ENCODE measurements around the gene INPP4B. TPM values are rescaled to one million over a fixed set of nuclear protein-coding genes. Genes with fewer than 3 reads are reported as not detected.

Gene INPP4B
- total and polyA plus RNA-seq, 2 donors, result 2.3 to 7.8 TPM

DNA sequence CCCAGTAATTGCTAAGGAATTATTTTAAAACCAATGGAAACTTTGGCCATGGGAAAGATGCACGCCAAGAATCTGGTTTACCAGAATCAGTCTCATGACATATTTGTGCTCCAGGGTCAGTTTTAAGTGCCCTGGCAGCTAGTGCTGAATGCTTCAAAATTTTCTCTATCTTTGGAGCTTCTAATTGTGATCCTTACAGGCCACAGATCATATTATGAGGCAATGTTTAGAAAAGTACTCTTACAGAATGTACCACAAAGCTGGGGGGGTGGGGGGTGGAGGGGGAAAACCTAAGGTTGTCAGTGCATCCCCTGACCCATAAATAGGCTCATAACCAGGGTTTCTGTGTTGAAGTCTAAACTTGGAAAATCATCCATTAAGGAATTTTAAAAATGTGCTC lies 514.5 kb downstream of the INPP4B start:
- Histone ChIP-seq H3K27me3 (ENCODE audit: control insufficient read depth in 2 of 2, insufficient read depth in 1 of 2, low read length in 1 of 2) (no peaks in the 10 kb centered on the region), H3K4me3 (ENCODE audit: low read length in 2 of 2) (no peak overlapping the region), H3K27ac (ENCODE audit: low read depth in 1 of 2, low read length in 1 of 2) (no peak overlapping the region), H3K9me3 (ENCODE audit: control insufficient read depth in 2 of 2, insufficient read depth in 1 of 2, low read length in 1 of 2) (peaks cover 0 to 9% of the 10 kb centered on the region in 2 donors), H3K4me1 (ENCODE audit: control insufficient read depth in 2 of 2, insufficient read depth in 2 of 2, low read length in 2 of 2) (no peaks in the 10 kb centered on the region), H3K36me3 (ENCODE audit: control insufficient read depth in 2 of 2, insufficient read depth in 2 of 2, low read length in 1 of 2) (no peaks in the 10 kb centered on the region)
- 95% methylated on average over 1 of the region's 1 CpG for WGBS
- DNase-seq (ENCODE audit: low read depth in 6 of 9, low spot score in 9 of 9), result no peak

DNA sequence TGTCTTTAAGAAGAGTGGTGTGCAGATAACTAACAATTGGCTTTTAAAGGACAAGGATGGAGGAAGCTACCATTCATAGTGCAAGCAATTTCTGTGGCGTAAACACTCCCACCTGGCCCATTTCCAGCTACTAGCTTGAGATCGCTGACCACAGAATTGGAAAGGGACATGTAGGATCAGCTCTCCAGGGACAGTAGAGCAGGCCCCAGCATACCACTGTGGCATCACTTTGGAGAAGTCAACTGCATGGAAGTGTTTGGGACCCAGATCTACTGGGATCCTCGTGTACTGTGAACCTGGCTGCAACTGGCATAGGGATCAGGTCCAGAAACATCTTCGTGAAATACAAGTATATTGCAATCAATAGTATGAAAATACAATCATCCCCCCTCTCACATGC lies 515.0 kb downstream of the INPP4B start:
- Histone ChIP-seq H3K9me3 (ENCODE audit: control insufficient read depth in 2 of 2, insufficient read depth in 1 of 2, low read length in 1 of 2) (peaks cover 0 to 4% of the 10 kb centered on the region in 2 donors), H3K27ac (ENCODE audit: low read depth in 1 of 2, low read length in 1 of 2) (no peak overlapping the region), H3K4me1 (ENCODE audit: control insufficient read depth in 2 of 2, insufficient read depth in 2 of 2, low read length in 2 of 2) (no peaks in the 10 kb centered on the region), H3K27me3 (ENCODE audit: control insufficient read depth in 2 of 2, insufficient read depth in 1 of 2, low read length in 1 of 2) (no peaks in the 10 kb centered on the region), H3K36me3 (ENCODE audit: control insufficient read depth in 2 of 2, insufficient read depth in 2 of 2, low read length in 1 of 2) (no peaks in the 10 kb centered on the region), H3K4me3 (ENCODE audit: low read length in 2 of 2) (no peak overlapping the region)
- WGBS, result 98% methylated on average over 4 of the region's 4 CpGs
- no peak for DNase-seq (ENCODE audit: low read depth in 6 of 9, low spot score in 9 of 9)

DNA sequence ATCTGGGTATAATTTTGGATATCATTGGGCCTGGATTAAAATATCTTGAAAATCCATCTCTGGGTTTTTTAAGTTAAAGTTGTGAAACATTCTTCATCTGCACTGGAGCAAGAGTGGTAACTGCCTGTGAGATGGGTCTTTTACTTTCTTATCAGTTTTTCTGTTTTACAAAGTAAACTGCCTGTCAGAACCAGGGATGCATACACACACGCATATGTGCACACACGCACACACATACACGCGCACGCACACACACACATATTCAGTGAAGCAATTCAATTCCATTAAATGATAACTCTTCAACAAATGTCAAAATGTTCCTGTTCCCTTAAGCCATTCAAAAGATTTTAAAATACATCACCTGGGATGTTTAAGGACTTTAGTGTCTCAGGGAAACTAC lies 515.8 kb downstream of the INPP4B start:
- no peaks in the 10 kb centered on the region for H3K36me3 ChIP-seq (ENCODE audit: control insufficient read depth in 2 of 2, insufficient read depth in 2 of 2, low read length in 1 of 2)
- DNase-seq (ENCODE audit: low read depth in 6 of 9, low spot score in 9 of 9), result no peak
- H3K27me3 ChIP-seq (ENCODE audit: control insufficient read depth in 2 of 2, insufficient read depth in 1 of 2, low read length in 1 of 2), result no peaks in the 10 kb centered on the region
- no peaks in the 10 kb centered on the region for H3K4me1 ChIP-seq (ENCODE audit: control insufficient read depth in 2 of 2, insufficient read depth in 2 of 2, low read length in 2 of 2)
- H3K27ac ChIP-seq (ENCODE audit: low read depth in 1 of 2, low read length in 1 of 2), result no peak overlapping the region
- WGBS, result 98% methylated on average over 5 of the region's 5 CpGs
- no peak overlapping the region for H3K4me3 ChIP-seq (ENCODE audit: low read length in 2 of 2)
- no peaks in the 10 kb centered on the region for H3K9me3 ChIP-seq (ENCODE audit: control insufficient read depth in 2 of 2, insufficient read depth in 1 of 2, low read length in 1 of 2)

DNA sequence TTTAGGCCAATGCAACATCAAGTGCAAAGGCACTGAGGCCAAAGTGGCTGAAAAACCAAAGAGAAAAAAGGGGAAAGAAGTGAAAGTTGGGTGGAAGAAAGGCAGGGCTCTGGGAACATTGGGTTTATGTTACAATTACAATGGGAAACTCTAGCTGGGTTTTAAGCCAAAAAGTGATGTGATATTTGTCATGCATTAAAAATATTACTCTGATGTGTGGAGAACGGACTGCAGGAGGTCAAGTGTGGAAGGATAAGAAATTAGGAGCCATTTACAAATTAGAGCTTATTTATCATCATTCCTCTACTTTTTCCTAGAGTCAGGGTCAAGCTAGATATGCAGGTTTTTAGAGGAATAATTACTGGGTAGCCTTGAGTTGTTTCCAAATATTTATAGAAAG lies 516.8 kb downstream of the INPP4B start:
- Histone ChIP-seq H3K27me3 (ENCODE audit: control insufficient read depth in 2 of 2, insufficient read depth in 1 of 2, low read length in 1 of 2) (no peaks in the 10 kb centered on the region), H3K9me3 (ENCODE audit: control insufficient read depth in 2 of 2, insufficient read depth in 1 of 2, low read length in 1 of 2) (no peaks in the 10 kb centered on the region), H3K36me3 (ENCODE audit: control insufficient read depth in 2 of 2, insufficient read depth in 2 of 2, low read length in 1 of 2) (no peaks in the 10 kb centered on the region), H3K4me1 (ENCODE audit: control insufficient read depth in 2 of 2, insufficient read depth in 2 of 2, low read length in 2 of 2) (no peaks in the 10 kb centered on the region), H3K27ac (ENCODE audit: low read depth in 1 of 2, low read length in 1 of 2) (no peak overlapping the region), H3K4me3 (ENCODE audit: low read length in 2 of 2) (no peak overlapping the region)
- no peak for DNase-seq (ENCODE audit: low read depth in 6 of 9, low spot score in 9 of 9)
- 93% methylated on average over 1 of the region's 1 CpG for WGBS

DNA sequence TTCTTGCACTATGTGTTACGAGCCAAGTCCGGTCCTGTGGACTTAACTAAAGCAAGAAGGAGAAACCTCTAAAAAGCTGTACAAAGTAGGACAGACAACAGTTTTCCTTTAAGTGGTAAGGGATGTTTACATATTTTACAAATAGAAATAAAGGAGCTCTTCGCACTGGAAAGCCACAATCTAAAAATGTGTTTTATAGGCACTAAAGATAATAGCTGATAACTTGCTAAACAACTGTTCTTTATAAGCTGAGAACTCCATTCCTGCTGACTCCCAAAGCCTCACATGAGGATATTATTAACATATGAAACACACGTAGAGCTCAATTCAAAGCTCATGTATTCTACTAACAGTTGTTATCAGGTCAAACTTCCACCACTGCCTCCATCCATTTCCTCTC lies 519.9 kb downstream of the INPP4B start:
- DNase-seq (ENCODE audit: low read depth in 6 of 9, low spot score in 9 of 9), result no peak
- Histone ChIP-seq H3K27me3 (ENCODE audit: control insufficient read depth in 2 of 2, insufficient read depth in 1 of 2, low read length in 1 of 2) (no peaks in the 10 kb centered on the region), H3K4me1 (ENCODE audit: control insufficient read depth in 2 of 2, insufficient read depth in 2 of 2, low read length in 2 of 2) (no peaks in the 10 kb centered on the region), H3K9me3 (ENCODE audit: control insufficient read depth in 2 of 2, insufficient read depth in 1 of 2, low read length in 1 of 2) (no peaks in the 10 kb centered on the region), H3K4me3 (ENCODE audit: low read length in 2 of 2) (no peak overlapping the region), H3K27ac (ENCODE audit: low read depth in 1 of 2, low read length in 1 of 2) (no peak overlapping the region), H3K36me3 (ENCODE audit: control insufficient read depth in 2 of 2, insufficient read depth in 2 of 2, low read length in 1 of 2) (no peaks in the 10 kb centered on the region)
- WGBS, result 98% methylated on average over 4 of the region's 4 CpGs

DNA sequence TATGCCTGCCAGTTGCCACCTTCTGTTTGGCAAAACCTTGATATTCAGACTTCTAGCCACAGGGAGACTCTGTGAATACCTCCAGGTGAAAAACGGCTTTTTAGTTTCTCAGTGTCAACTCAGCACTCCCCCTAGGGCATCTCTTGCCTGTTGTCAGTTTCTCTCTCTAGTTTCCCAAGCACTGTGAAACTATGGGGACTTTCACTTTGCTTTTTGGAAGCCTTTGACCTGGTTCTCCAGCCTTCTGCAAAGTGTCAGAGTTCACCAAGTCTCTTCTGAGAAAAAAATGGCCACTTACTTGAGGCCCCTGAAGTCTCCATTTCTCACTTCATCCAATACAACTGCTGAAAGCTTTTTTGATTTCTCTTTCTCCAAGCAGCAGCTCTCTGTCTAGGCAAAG lies 521.5 kb downstream of the INPP4B start:
- H3K4me1 ChIP-seq (ENCODE audit: control insufficient read depth in 2 of 2, insufficient read depth in 2 of 2, low read length in 2 of 2), result no peaks in the 10 kb centered on the region
- no peak for DNase-seq (ENCODE audit: low read depth in 6 of 9, low spot score in 9 of 9)
- H3K4me3 ChIP-seq (ENCODE audit: low read length in 2 of 2), result no peak overlapping the region
- WGBS, result 90% methylated on average over 1 of the region's 1 CpG
- H3K36me3 ChIP-seq (ENCODE audit: control insufficient read depth in 2 of 2, insufficient read depth in 2 of 2, low read length in 1 of 2), result no peaks in the 10 kb centered on the region
- no peaks in the 10 kb centered on the region for H3K27me3 ChIP-seq (ENCODE audit: control insufficient read depth in 2 of 2, insufficient read depth in 1 of 2, low read length in 1 of 2)
- no peak overlapping the region for H3K27ac ChIP-seq (ENCODE audit: low read depth in 1 of 2, low read length in 1 of 2)
- no peaks in the 10 kb centered on the region for H3K9me3 ChIP-seq (ENCODE audit: control insufficient read depth in 2 of 2, insufficient read depth in 1 of 2, low read length in 1 of 2)

DNA sequence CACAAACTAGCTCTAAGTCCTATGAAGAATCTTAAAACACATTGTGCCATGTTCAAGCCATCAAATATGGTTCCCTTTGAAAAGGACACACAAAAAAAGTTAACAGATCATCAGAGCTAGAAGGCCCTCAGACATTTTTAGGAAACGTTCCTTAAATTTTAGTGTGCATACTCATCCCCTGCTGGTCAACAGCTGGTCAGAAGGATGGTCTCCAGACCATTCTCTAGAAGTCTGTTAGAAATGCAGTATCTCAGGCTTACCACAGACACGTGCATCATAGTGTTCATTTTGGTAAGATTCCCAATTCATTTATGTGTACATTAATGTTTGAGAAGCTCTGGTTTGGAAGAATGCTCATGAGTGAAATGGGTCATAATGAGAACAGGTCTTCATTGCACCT lies 523.1 kb downstream of the INPP4B start:
- Histone ChIP-seq H3K9me3 (ENCODE audit: control insufficient read depth in 2 of 2, insufficient read depth in 1 of 2, low read length in 1 of 2) (no peaks in the 10 kb centered on the region), H3K27me3 (ENCODE audit: control insufficient read depth in 2 of 2, insufficient read depth in 1 of 2, low read length in 1 of 2) (no peaks in the 10 kb centered on the region), H3K4me3 (ENCODE audit: low read length in 2 of 2) (no peak overlapping the region), H3K4me1 (ENCODE audit: control insufficient read depth in 2 of 2, insufficient read depth in 2 of 2, low read length in 2 of 2) (no peaks in the 10 kb centered on the region), H3K36me3 (ENCODE audit: control insufficient read depth in 2 of 2, insufficient read depth in 2 of 2, low read length in 1 of 2) (no peaks in the 10 kb centered on the region), H3K27ac (ENCODE audit: low read depth in 1 of 2, low read length in 1 of 2) (no peak overlapping the region)
- WGBS, result 97% methylated on average over 2 of the region's 2 CpGs
- no peak for DNase-seq (ENCODE audit: low read depth in 6 of 9, low spot score in 9 of 9)

DNA sequence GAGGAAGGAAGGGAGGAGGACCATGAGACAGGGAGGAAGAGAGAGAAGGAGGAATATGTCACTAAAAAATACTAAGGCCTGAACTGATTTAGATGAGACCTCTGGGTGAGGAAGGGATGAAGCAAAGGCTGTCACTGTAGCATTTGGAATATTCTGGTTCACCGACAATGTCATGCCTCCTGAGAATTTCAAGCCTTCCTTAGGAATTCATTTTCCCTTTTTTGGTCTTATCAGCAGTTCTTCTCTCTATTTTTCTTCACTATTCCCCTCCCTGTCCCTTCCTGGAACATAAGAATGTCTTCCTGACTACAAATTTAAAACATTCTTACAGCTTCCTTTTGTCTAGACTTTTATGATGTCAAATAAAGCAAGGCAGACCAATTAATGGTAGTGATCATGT lies 527.8 kb downstream of the INPP4B start:
- Histone ChIP-seq H3K27me3 (ENCODE audit: control insufficient read depth in 2 of 2, insufficient read depth in 1 of 2, low read length in 1 of 2) (no peaks in the 10 kb centered on the region), H3K4me1 (ENCODE audit: control insufficient read depth in 2 of 2, insufficient read depth in 2 of 2, low read length in 2 of 2) (peaks cover 7 to 16% of the 10 kb centered on the region in 2 donors), H3K27ac (ENCODE audit: low read depth in 1 of 2, low read length in 1 of 2) (no peak overlapping the region), H3K4me3 (ENCODE audit: low read length in 2 of 2) (no peak overlapping the region), H3K36me3 (ENCODE audit: control insufficient read depth in 2 of 2, insufficient read depth in 2 of 2, low read length in 1 of 2) (peaks cover 0 to 2% of the 10 kb centered on the region in 2 donors), H3K9me3 (ENCODE audit: control insufficient read depth in 2 of 2, insufficient read depth in 1 of 2, low read length in 1 of 2) (no peaks in the 10 kb centered on the region)
- WGBS, result 97% methylated on average over 1 of the region's 1 CpG
- DNase-seq (ENCODE audit: low read depth in 6 of 9, low spot score in 9 of 9), result no peak

DNA sequence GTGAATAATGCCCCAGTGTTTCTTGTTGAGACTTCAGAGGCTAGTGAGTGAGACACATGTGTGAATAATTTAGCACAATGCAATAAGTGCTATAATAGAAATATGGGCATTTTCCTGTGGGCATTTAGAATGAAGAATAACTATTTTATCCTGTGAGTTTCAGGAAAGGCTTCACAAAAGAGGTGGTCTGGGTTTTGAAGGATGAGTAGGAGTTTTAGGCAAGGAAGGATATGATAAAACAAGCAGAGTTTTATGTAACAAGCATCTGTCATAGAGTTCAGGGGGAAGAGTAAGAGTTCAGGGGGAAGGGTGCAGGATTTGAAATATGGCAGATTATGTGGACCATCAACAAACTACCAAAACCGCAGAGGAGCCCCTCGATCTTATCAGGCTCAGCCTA lies 529.2 kb downstream of the INPP4B start:
- 98% methylated on average over 2 of the region's 2 CpGs for WGBS
- H3K27ac ChIP-seq (ENCODE audit: low read depth in 1 of 2, low read length in 1 of 2), result no peak overlapping the region
- no peaks in the 10 kb centered on the region for H3K9me3 ChIP-seq (ENCODE audit: control insufficient read depth in 2 of 2, insufficient read depth in 1 of 2, low read length in 1 of 2)

DNA sequence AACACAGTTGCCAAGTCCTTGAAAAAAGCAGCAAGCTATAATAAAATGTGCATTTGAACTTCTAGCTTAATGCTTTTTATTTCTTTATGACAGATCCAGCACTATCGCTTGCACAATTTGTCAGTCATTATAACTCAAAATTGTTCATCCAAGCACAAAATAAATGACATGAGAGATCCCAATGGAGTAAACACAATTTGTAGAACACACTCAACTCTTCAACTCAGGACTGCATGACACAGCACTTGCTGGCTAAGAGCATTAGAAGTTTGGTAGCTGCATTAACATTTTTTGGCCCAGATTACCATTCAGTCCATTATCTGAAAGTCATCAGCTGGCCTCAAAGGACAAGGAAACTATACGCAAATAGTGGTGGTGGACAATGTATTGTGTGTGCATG lies 530.1 kb downstream of the INPP4B start:
- Histone ChIP-seq H3K4me3 (ENCODE audit: low read length in 2 of 2) (no peak overlapping the region), H3K4me1 (ENCODE audit: control insufficient read depth in 2 of 2, insufficient read depth in 2 of 2, low read length in 2 of 2) (peaks cover 7 to 21% of the 10 kb centered on the region in 2 donors), H3K27me3 (ENCODE audit: control insufficient read depth in 2 of 2, insufficient read depth in 1 of 2, low read length in 1 of 2) (no peaks in the 10 kb centered on the region), H3K36me3 (ENCODE audit: control insufficient read depth in 2 of 2, insufficient read depth in 2 of 2, low read length in 1 of 2) (peaks cover 0 to 2% of the 10 kb centered on the region in 2 donors), H3K9me3 (ENCODE audit: control insufficient read depth in 2 of 2, insufficient read depth in 1 of 2, low read length in 1 of 2) (no peaks in the 10 kb centered on the region), H3K27ac (ENCODE audit: low read depth in 1 of 2, low read length in 1 of 2) (no peak overlapping the region)
- WGBS, result 96% methylated on average over 2 of the region's 2 CpGs
- no peak for DNase-seq (ENCODE audit: low read depth in 6 of 9, low spot score in 9 of 9)

More for the DNA sequence above, 529.2 kb downstream of the INPP4B start:
- Histone ChIP-seq H3K4me3 (ENCODE audit: low read length in 2 of 2) (no peak overlapping the region), H3K36me3 (ENCODE audit: control insufficient read depth in 2 of 2, insufficient read depth in 2 of 2, low read length in 1 of 2) (peaks cover 0 to 2% of the 10 kb centered on the region in 2 donors), H3K27me3 (ENCODE audit: control insufficient read depth in 2 of 2, insufficient read depth in 1 of 2, low read length in 1 of 2) (no peaks in the 10 kb centered on the region), H3K4me1 (ENCODE audit: control insufficient read depth in 2 of 2, insufficient read depth in 2 of 2, low read length in 2 of 2) (peaks cover 7 to 21% of the 10 kb centered on the region in 2 donors)
- DNase-seq (ENCODE audit: low read depth in 6 of 9, low spot score in 9 of 9), result no peak
